DMS79 (cell line): ENCODE results near the gene MSRB2.
A peak's percentile ranks its signal among the peaks of the same experiment; 100 is the strongest.
"Not testable (repeated sequence)": the region's sequence is repeated elsewhere in the genome, so short reads cannot be mapped to it uniquely, and the experiment has no call there.

Experiments
- DNase-seq: peaks from one replicate; lab custom pipeline; 2025; lab: John Stamatoyannopoulos, UW

Gene MSRB2

DNA sequence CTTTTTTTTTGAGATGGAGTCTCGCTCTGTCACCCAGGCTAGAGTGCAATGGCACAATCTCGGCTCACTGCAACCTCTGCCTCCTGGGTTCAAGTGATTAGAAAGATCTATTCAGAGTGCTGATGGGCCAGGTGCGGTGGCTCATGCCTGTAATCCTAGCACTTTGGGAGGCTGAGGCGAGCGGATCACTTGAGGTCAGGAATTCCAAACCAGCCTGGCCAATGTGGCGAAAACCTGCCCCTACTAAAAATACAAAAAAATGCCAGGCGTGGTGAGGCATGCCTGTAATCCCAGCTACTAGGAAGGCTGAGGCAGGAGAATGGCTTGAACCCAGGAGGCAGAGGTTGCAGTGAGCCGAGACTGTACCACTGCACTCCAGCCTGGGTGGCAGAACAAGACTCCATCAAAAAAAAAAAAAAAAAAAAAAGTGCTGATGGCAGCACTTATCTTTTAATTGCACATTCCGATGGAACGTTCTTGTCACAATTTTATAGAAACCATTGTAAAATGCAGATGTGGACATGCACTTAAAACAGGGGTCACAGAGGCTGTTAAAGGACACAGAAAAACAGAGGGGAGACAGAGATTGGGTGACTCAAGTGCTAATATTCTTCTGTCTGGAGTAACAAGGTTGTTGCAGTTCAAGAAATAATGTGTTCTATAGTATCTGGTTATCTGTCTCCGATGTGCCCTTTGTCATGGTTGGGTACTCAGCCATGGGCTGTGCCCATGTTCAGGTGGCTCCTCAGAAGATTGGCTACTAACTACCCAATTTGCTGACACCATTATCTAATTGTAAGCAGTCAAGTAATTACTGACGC lies 25.1 kb upstream of the MSRB2 start:
- not testable (repeated sequence) for DNase-seq

DNA sequence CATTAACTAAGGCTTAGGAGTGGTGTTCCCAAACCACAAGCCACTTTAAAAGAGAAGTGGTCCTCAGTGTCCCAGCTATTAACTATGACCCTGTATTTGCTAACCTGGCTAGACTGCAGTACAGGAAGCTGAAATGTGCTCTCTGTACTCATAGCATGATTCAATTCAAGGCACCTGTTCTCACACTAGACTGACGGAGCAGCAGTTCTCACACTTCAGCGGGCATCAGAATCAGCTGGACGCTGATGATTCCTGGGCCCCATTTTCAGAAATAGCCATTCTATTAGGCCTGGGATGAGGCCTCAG lies 24.5 kb upstream of the MSRB2 start:
- DNase-seq: peak; percentile 60

DNA sequence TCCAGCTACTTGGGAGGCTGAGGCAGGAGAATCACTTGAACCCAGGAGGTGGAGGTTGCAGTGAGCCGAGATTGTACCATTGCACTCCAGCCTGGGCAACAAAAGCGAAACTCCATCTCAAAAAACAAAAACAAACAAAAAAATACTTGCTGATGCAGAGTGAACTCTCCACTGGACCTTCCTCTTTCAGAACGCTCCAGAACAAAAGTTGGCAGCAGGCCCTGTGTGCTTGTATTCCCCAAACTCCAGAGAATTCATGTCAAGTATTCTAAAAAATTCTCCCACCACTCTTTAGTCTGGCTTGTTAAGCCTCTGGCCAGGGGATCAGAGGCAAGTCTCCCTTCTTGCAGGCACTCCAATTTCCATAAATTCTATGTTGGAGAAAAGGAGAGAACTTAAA lies 22.8 kb upstream of the MSRB2 start:
- DNase-seq: not testable (repeated sequence)

DNA sequence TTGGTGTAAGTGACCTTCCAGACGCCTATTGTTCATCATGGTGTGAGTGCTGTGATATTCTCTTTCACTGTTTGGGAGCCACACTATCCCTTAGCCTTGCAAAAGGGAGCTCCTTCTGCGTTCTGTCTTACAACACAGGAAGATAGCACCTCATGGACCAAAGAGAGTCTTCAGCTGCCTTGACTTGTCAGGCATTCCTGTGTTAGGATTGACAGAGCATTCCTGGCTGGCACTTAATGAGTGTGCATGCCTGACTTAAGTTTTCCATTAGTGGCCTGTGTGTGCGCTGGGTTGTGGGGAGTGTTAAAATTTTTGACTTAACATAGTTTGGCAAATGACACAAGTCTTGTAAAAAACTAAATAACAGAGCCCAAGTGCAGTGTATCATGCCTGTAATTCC lies 21.9 kb upstream of the MSRB2 start:
- DNase-seq: no peak

DNA sequence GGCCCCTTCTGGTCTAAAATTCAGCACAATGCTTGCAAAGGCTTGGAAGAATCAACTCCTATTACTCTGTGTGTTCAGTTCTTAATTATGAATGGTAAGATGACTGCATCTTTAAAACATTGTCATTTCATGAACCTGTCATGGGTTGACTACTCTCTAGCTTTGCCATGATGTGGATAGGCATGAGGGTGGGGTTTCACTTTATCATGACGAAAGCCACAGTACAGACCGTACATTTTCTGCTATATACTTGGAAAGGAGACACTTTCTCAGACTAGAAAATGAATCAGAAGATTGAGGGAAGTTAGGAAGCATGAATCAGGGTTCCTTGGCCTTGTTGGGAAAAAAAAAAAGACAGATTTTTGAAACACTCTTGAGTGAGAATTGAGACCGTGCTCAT lies 19.7 kb upstream of the MSRB2 start:
- no peak for DNase-seq

DNA sequence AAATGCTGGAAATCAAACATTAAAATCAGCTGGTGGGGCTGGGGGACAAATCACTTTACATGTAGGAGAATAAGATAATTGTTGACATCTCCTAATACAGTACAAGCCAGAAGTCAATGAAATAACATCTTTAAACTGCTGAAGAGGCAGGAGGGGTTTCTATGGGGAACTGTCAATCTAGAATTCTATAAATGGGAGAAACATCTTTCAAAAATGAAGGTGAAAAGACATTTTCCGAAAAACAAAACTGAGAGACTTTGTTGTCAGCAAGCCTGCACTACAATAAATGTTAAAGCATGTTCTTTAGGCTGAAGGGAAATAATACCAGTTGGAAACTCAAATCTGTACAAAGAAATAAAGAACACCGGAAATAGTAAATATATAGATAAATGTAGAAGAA lies 17.3 kb upstream of the MSRB2 start:
- no peak for DNase-seq

DNA sequence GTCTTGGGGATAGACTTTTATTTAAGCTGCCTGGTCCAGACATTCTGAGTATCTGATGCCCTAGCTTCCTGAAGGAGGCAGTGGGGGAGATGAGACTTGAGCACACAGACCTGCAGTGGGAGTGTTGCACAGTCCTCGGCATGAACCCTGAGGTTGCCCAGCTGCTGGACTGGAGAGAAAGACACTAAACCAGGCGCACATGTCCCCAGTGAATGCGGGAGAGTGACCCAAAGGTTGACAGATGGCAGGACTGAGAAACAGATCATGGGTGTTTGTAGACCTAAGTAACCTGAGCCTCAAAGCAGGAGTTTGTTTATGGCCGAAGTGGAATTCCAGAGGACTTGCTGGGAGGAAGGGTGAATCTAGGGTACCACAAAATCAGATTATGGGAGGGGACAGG lies 15.7 kb upstream of the MSRB2 start:
- DNase-seq: no peak

DNA sequence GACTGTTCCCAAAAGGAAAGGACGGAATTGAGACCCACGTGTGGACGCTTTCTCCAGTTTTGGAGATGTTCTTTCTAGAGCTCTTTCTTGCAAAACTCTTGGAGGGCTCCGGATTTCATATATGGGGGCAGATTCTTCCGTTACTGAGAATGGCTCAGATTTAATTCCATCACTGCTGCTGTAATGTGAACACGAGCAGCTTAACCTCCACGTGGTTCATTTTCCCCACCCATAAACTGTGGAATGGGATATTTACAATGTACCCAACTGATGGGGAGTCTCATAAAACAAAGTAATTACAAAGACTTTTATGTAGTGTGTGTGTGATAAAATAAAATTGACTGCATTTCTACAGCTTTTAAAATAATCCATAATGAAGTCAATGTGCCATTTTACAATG lies 15.1 kb upstream of the MSRB2 start:
- no peak for DNase-seq

DNA sequence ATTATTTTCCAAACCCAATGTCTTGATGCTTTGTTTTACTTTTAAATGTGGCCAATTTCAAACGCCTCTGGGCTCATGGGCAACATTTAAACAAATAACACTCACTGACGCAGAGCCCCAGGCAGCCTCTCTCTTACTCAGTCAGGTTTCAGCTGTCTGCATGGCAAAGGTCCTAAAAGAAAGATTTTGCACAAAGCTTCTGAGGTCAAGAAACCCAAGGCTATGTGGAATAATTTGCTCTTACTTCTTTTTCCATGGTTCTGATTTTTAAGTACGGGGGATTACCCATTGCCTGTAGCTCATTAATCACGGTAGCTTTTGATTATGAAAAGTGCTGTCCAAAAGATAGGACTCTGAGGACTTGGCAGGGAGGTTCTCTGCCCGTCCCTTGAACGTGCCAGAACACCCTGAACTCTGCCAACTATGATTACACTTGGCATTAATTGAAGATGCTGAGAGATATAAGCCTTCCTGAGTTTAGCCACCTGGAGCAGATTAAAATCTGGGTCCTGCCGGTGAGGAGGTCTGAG lies 14.1 kb upstream of the MSRB2 start:
- DNase-seq: no peak

DNA sequence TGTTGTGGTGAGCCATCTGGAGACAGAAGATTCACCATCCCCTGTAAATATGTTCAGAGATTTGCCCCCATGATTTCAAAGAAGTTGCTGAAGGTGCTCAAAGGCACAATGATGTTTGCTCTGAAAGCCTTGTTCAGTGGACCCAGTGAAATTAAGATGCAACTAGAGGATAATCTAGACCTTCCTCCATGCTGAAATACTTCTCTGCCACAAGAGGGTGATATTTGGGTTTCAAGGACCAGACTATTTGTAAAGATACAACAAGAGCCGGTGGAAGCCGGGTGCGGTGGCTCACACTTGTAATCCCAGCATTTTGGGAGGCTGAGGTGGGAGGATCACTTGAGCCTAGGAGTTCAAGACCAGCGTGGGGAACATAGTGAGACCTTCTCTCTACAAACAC lies 13.5 kb upstream of the MSRB2 start:
- DNase-seq: no peak

DNA sequence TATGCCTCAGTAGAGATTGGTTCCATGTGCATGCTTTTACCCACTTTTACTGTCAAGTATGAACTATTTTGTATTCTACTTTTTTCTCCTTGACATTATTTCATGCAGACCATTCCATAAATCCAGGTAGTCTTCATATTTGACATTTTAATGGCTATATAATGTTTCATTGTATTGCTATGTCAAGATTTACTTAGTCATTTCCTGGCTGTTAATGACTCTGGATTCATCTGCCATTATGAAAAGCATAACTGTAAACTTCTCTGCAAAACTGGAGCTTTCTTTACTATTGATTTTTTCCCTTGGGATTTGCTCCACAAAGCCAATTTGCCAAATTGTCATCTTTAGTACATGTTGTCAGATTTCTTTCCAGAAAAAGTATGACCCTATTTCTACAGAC lies 6.8 kb upstream of the MSRB2 start:
- no peak for DNase-seq

DNA sequence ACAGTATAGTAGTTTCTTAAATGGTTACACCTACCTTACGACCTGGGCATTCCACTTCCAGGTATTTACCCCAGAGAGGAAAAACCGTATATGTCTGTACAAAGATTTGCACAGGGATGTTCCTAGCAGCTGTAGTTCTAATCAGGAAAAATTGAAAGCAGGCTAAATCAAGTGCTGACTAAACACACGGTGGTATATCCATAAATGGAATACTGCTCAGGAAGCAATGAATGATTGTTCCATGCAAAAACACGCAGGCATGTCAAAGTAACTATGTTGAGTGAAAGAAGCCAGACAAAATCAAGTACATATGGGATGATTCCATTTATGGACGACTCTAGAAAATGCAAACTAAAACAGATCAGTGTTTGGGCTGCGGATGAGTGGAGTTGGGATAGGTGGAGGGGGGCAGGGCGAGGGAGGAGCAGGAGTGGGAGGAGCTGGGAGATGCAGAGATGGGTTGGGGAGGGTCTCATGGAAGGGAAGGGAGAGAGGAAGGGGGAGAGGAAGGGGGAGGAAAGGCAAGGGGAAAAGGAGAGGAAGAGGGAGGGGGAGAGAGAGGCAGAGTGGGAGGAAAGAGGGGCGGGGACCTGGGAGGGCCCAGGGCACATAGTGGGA lies 484 bp upstream of the MSRB2 start:
- DNase-seq: no peak

DNA sequence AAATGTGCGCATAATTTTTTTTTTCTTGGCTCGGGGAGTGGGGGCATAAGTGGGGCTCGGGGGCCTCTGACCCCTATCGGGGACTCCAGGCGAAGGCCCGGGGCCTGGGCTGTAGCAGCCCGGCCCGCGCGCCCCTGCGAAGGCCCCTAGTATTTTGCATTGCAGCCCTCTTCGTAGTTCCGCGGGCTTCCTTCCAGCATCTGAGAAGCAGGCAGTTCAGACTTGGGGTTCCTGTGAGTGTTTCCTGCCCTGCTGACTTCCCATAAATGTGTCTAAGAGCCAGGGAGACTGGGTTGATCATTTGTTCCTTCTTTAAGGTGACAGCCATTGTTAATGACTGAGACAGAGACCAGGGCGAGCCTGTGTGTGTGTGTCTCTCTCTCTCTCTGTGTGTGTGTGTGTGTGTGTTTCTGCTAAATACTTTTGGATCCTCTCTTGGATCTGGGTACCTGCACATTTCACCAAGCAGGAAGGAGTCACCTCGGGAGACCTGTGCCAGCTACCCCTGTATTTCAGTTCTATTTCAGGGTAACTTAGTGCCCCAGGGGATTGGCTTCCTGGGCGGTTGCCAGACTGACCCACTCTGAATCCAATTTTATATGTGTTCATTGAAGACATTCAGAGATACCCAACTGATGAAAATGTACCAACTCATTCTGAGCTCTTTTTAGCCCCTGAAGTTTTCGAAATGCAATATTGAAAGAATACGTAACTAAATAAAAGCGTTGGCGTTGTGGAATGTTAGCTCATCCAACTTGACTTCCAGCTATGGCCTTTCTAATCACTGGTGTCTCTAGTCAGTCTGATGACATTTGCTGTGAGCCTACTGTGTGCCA lies 805 bp downstream of the MSRB2 start:
- DNase-seq: no peak

DNA sequence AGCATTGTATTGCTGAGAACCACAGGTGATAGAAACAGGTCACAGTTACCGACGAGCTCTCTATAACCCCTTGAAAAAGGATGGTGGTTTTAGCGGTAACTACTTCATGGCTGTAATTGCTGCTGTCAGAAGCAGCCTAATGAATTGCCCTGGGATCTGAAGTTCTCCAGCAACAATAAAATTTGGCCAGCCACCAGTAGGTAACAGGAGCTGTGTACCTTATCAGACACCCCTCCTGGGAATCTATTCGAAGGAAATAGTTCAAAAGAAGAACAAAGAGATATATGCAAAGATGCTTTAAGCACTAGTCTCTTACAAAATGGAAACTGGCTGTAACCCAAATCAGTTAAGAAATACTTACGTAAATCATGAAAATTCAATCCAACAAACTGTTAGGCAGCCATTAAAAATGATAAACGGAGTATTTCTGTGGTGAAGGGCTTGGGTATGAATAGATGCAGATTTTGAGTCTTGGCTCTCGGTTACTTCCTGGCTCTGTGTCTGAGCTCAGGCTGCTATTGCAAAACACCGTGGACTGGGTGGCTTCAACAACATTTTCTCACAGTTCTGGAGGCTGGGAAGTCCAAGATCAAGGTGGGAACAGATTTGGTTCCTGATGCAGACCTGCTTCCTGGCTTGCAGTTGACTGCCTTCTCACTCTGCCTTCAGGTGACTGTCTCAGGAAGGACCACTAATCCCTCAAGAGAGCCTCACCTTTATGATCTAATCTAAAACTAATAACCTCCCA lies 1.6 kb downstream of the MSRB2 start:
- DNase-seq: peak; percentile 40

DNA sequence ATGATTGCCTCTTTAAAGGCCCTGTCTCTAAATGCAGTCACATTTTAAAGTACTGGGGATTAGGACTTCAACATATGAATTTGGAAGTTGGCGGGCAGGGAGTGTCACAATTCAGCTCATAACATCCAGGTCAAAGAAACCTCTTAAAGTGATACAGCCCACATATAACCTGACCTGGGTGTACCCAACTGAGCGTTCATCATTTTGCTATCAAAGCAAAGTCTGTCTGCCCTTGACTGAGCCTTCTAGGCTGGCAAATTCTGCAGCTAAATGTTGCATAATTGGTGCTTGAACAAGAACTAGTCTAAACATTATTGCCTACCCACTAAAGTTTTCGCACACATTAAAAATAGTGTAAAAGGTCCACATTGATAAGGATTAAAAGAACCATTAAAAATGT lies 3.7 kb downstream of the MSRB2 start:
- no peak for DNase-seq

DNA sequence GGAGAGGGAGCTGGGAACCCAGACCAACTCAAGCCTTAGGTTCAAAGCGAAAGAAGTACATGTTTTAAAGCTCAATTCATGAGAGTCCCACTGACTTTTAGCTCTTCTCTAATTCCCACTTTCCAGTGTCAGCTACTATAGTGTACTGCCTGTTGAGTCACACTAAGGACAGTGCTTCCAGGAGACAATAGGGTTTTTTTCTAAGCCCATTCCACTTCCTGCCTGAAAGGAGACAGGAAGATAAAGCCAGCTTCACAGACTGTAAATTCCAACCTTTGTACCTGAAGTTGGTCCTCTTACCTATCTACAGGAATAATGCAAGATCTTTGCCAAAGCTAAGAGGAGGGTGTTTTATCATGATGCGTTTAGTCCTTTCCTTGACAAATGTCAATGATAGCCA lies 4.4 kb downstream of the MSRB2 start:
- no peak for DNase-seq

DNA sequence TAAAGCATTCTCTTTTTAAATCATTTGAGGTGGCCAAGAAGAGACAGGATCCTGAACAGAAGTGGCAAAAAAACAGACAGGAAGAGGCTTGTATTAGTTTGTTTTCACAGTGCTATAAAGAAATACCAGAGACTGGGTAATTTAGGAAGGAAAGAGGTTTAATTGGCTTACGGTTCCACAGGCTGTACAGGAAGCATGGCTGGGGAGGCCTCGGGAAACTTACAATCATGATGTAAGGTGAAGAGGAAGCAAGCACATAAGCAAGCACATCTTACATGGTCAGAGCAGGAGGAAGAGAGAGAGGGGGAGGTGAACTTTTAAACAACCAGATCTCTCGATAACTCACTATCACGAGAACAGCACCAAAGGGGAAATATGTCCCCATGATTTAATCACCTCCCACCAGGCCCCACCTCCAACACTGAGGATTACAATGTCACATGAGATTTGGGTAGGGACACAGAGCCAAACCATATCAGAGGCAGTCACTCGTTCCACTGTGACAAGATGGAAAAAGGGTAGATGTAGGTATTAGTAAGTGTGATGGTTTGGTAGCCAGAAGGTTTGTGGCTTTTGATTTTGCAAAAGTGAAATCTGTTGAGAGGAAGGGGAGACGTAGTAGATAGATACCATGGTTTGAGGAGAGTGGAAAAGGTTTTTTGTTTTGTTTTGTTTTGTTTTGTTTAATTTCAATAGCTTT lies 5.1 kb downstream of the MSRB2 start:
- DNase-seq: no peak

DNA sequence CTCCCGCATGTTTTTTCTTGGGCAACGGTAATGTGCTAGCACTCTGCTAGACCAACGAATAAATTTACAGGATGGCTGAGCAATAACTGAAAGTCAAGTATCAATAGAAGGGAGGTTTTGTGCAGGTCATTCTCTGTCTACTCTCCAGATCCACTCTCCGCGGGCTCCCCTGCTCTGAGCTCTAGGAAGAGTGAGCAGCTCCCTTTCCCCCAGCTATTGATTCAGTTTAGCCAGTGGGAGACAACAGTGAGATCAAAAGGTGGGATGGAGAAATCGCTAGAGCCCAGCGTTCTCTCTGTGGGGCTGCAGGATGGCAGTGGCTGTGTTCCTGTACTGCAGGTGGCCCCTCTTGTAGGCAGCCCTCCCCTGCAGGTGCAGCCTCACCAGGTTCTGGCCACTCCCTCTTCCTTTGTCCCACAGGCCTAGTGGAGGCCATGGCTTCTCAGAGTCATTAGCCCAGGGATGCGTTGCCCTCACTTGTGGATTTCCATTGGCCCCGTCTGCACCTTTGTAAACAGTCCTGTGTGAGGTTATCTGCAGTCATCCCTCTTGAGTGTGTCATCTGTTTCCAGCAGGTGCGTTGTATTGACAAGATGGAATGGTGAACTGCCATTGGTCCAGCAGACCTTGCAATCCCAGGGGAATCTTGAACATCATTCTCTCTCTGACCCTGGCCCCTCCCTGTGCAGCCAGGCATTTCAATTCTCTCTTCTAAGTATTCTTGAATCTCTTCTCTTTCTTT lies 11.1 kb downstream of the MSRB2 start:
- peak; percentile 14 for DNase-seq

DNA sequence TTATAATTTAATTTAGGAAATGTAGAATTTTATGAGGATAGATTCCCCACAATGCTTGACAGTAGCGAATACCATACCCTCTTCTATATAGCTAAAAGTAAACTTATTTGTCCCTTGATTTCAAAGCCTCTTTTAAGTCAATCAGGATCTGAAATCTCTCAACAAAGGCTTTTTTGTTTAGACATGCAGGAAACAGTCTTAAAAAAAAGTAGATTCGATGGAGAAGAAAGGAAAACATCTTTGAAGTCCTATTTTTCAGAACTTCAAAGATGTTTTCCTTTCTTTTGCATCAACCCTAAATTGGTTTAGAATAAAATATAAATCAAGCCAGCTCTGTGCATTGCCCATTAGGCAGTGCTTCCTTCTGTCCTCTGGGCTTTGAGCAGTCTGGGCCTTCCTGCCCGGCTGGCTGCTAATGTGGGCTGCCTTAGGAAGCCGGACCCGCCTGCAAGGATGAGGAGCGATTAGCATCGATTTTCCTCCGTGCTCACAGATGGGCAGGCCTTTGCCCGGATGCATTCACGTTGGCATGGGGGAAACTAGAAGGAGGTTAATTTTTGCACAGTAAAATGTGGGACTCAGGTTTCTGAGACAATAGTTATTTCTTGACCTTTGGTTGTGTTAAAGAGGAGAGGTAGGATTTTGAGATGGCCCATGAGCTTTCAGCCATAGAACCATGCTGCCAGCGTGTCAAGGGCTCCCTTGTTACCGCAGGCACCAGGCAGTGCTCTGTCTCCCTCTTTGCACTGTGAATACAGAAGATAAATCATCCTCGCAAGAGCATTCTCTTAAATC lies 15.5 kb downstream of the MSRB2 start:
- DNase-seq: no peak
